ENCODE measurements around the gene ASCC1. TPM values are rescaled to one million over a fixed set of nuclear protein-coding genes. Genes with fewer than 3 reads are reported as not detected.

ASCC1 gene
- total and polyA plus RNA-seq, 2 donors (not counting 1 experiment from before 2014, with no cell fraction given): 17.9 to 28.1 TPM

DNA sequence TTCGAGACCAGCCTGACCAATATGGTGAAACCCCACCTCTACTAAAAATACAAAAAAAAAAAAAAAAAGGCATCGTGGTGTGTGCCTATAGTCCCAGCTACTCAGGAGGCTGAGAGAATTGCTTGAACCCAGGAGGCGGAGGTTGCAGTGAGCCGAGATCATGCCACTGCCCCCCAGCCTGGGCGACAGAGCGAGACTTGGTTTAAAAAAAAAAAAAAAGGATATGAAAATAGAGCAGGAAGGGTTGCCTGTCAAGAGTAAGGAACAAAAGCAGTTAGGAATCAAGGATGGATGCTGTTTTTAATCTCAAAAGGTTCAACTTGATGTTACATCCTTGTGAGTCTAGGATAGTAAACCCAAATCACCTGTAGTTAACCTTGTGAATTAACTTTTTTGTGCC lies 11.8 kb upstream of the ASCC1 start:
- POLR2A ChIA-PET: interaction anchor here (0.5 kb wide), 1 partner anchor 104 kb away, joined by 6 read pairs; no protein-coding TSS in a partner anchor
- DNase-seq (no peak), ATAC-seq (ENCODE audit: low read depth) (no peak)
- Mint-ChIP-seq H3K9me3 (ENCODE audit: insufficient read depth) (no peaks in the 10 kb centered on the region), H3K4me1 (peaks cover 50% of the 10 kb centered on the region), H3K27me3 (no peaks in the 10 kb centered on the region), H3K4me3 (no peak overlapping the region), H3K27ac (peak overlapping the region; percentile 72)
- Histone ChIP-seq H4K20me1 (ENCODE audit: control insufficient read depth, insufficient read depth, low read length, poor library complexity, severe bottlenecking) (peaks cover 66% of the 10 kb centered on the region), H3K27ac (ENCODE audit: low read length in 2 of 2) (peak overlapping the region in 1 of 2 donors; percentile 51), H3K9ac (ENCODE audit: low read length) (no peak overlapping the region), H3K4me3 (ENCODE audit: control extremely low read depth in 1 of 5, extremely low read depth in 1 of 5, insufficient read depth in 1 of 5, low read depth in 2 of 5, low read length in 4 of 5) (no peak overlapping the region), H3K4me1 (ENCODE audit: control insufficient read depth in 2 of 2, insufficient read depth in 2 of 2, low read length in 2 of 2) (peaks cover 44 to 45% of the 10 kb centered on the region in 2 donors), H2AFZ (ENCODE audit: insufficient read depth, low read depth, low read length, poor library complexity, severe bottlenecking) (no peak overlapping the region), H3K27me3 (replicated peaks in 1 of 4; ENCODE audit: control extremely low read depth in 1 of 4, control insufficient read depth in 3 of 4, insufficient read depth in 4 of 4, low read length in 3 of 4) (no peaks in the 10 kb centered on the region), H3K9me3 (ENCODE audit: control extremely low read depth in 1 of 3, control insufficient read depth in 2 of 3, insufficient read depth in 1 of 3, low read length in 2 of 3) (no peaks in the 10 kb centered on the region), H3K79me2 (ENCODE audit: control insufficient read depth, insufficient read depth, low read length) (peaks cover 88% of the 10 kb centered on the region), H3K36me3 (replicated peaks in 1 of 2; ENCODE audit: control extremely low read depth in 1 of 2, control insufficient read depth in 1 of 2, extremely low read depth in 1 of 2, insufficient read depth in 2 of 2, low read length in 1 of 2) (peaks cover 4 to 56% of the 10 kb centered on the region in 2 experiments), H3K4me2 (replicated peaks; ENCODE audit: low read depth, low read length, poor library complexity, severe bottlenecking) (peak overlapping the region; percentile 39)
- WGBS (ENCODE audit: insufficient coverage): 49% methylated on average over 4 of the region's 6 CpGs
- TF ChIP-seq CTCF (IDR thresholded peaks at IDR 0.05) (no peak), EZH2 (IDR thresholded peaks at IDR 0.05; ENCODE audit: borderline replicate concordance, insufficient read depth, low read depth, low read length, poor library complexity, severe bottlenecking) (no peak)
- CTCF ChIA-PET: interaction anchor here (0.7 to 1.8 kb wide), 4 partner anchors 9 to 180 kb away, joined by 4 to 5 read pairs (median 4); no protein-coding TSS in a partner anchor
- intact Hi-C loops (cut with micrococcal nuclease): loop anchor here (10.0 kb wide), 1 partner anchor 333 kb away; no protein-coding TSS in a partner anchor

- Histone ChIP-seq H3K4me2 (replicated peaks; ENCODE audit: low read depth, low read length, poor library complexity, severe bottlenecking) (peak overlapping the region; percentile 12), H2AFZ (ENCODE audit: insufficient read depth, low read depth, low read length, poor library complexity, severe bottlenecking) (no peak overlapping the region), H3K27ac (ENCODE audit: low read length in 2 of 2) (peak overlapping the region in 1 of 2 donors; percentile 61), H3K4me1 (ENCODE audit: control insufficient read depth in 2 of 2, insufficient read depth in 2 of 2, low read length in 2 of 2) (peaks cover 45 to 47% of the 10 kb centered on the region in 2 donors), H3K9me3 (ENCODE audit: control extremely low read depth in 1 of 3, control insufficient read depth in 2 of 3, insufficient read depth in 1 of 3, low read length in 2 of 3) (no peaks in the 10 kb centered on the region), H3K36me3 (replicated peaks in 1 of 2; ENCODE audit: control extremely low read depth in 1 of 2, control insufficient read depth in 1 of 2, extremely low read depth in 1 of 2, insufficient read depth in 2 of 2, low read length in 1 of 2) (peaks cover 4 to 56% of the 10 kb centered on the region in 2 experiments), H3K4me3 (ENCODE audit: control extremely low read depth in 1 of 5, extremely low read depth in 1 of 5, insufficient read depth in 1 of 5, low read depth in 2 of 5, low read length in 4 of 5) (no peak overlapping the region), H3K9ac (ENCODE audit: low read length) (no peak overlapping the region), H4K20me1 (ENCODE audit: control insufficient read depth, insufficient read depth, low read length, poor library complexity, severe bottlenecking) (peaks cover 72% of the 10 kb centered on the region), H3K27me3 (replicated peaks in 1 of 4; ENCODE audit: control extremely low read depth in 1 of 4, control insufficient read depth in 3 of 4, insufficient read depth in 4 of 4, low read length in 3 of 4) (no peaks in the 10 kb centered on the region), H3K79me2 (ENCODE audit: control insufficient read depth, insufficient read depth, low read length) (peaks cover 99% of the 10 kb centered on the region)
- intact Hi-C loops (cut with micrococcal nuclease): loop anchor here (10.0 kb wide), 1 partner anchor 332 kb away; no protein-coding TSS in a partner anchor
- Mint-ChIP-seq H3K27me3 (no peaks in the 10 kb centered on the region), H3K4me1 (peaks cover 52% of the 10 kb centered on the region), H3K9me3 (ENCODE audit: insufficient read depth) (no peaks in the 10 kb centered on the region), H3K4me3 (peak overlapping the region; percentile 3), H3K27ac (peak overlapping the region; percentile 20)
- ATAC-seq (ENCODE audit: low read depth) (no peak), DNase-seq (no peak)
- ChIA-PET CTCF (interaction anchor here (1.0 to 13.3 kb wide), 6 partner anchors 48 to 271 kb away, joined by 3 to 170 read pairs (median 4); no protein-coding TSS in a partner anchor), POLR2A (no interaction called here)
- TF ChIP-seq EZH2 (IDR thresholded peaks at IDR 0.05; ENCODE audit: borderline replicate concordance, insufficient read depth, low read depth, low read length, poor library complexity, severe bottlenecking) (no peak), CTCF (IDR thresholded peaks at IDR 0.05) (no peak)
- WGBS (ENCODE audit: insufficient coverage): 93% methylated on average over 4 of the region's 6 CpGs
Observed at GRCh38 chr10:72226418-72227027, 10.4 kb upstream of the ASCC1 start.
